Astrocyte of the spinal cord (primary cell): ENCODE data around the gene ZNF329.

ENCODE experiments used
- DNase-seq: peaks from one replicate; pipeline ENCODE4 v3.0.0; 2011; ENCODE audit warnings: low read depth, low spot score
- H3K4me3 ChIP-seq: 2 replicates; pipeline ENCODE4 v1.5.1; 2011; ENCODE audit warnings: low read depth, mild to moderate bottlenecking, low read length, moderate library complexity
- CTCF ChIP-seq: IDR thresholded peaks from 2 replicates; pipeline ENCODE4 v1.5.1; 2012; ENCODE audit warnings: low read depth, mild to moderate bottlenecking, low read length, inconsistent platforms
- in situ Hi-C: cut with HindIII; loops from 2 replicates; pipeline ENCODE4 v1.10.0; 2017; ENCODE audit warnings: low sequenced_read_pairs

ZNF329 gene

GRCh38 chr19:58097349-58097748 lies 53.2 kb downstream of the ZNF329 start:
- peak overlapping the region; percentile 89 for H3K4me3 ChIP-seq
- no peak for TF ChIP-seq CTCF
- DNase-seq = no peak
- in situ Hi-C loops = no loop called here

GRCh38 chr19:58096884-58097283 lies 53.7 kb downstream of the ZNF329 start:
- H3K4me3 ChIP-seq = no peak overlapping the region
- no peak for TF ChIP-seq CTCF
- in situ Hi-C loops = no loop called here
- no peak for DNase-seq

GRCh38 chr19:58095328-58095727 lies 55.3 kb downstream of the ZNF329 start:
- no peak overlapping the region for H3K4me3 ChIP-seq
- DNase-seq = no peak
- no peak for TF ChIP-seq CTCF
- in situ Hi-C loops = no loop called here

- no peak overlapping the region for H3K4me3 ChIP-seq
- in situ Hi-C loops = no loop called here
Observed at GRCh38 chr19:58093071-58093470, 57.5 kb downstream of the ZNF329 start.

GRCh38 chr19:58091251-58091995 lies 59.2 kb downstream of the ZNF329 start:
- TF ChIP-seq CTCF = no peak
- H3K4me3 ChIP-seq = no peak overlapping the region
- no peak for DNase-seq
- in situ Hi-C loops = no loop called here

More at GRCh38 chr19:58093071-58093470, 57.5 kb downstream of the ZNF329 start:
- DNase-seq = no peak
- TF ChIP-seq CTCF = no peak

- no peak for DNase-seq
- H3K4me3 ChIP-seq = no peak overlapping the region
- in situ Hi-C loops = no loop called here
- TF ChIP-seq CTCF = no peak
Observed at GRCh38 chr19:58089846-58090245, 60.7 kb downstream of the ZNF329 start.
